Skeletal muscle satellite cell (primary cell): ENCODE results near the gene NXPH2.
"Not testable (repeated sequence)": the region's sequence is repeated elsewhere in the genome, so short reads cannot be mapped to it uniquely, and the experiment has no call there.

ENCODE experiments used
- H3K27me3 ChIP-seq: 2 replicates; pipeline ENCODE4 v1.7.0; 2013; ENCODE audit warnings: low read length; ENCODE audit not compliant: control insufficient read depth, insufficient read depth
- H3K36me3 ChIP-seq: 2 replicates; pipeline ENCODE4 v1.7.0; 2013; ENCODE audit warnings: mild to moderate bottlenecking, control low read depth, low read length; ENCODE audit not compliant: insufficient read depth
- H3K4me1 ChIP-seq: 2 replicates; pipeline ENCODE4 v1.7.0; 2013; ENCODE audit warnings: low read length; ENCODE audit not compliant: control insufficient read depth, insufficient read depth
- H3K4me2 ChIP-seq: 2 replicates; pipeline ENCODE4 v1.7.0; 2013; ENCODE audit warnings: mild to moderate bottlenecking, low read length
- H3K4me3 ChIP-seq: 2 replicates; pipeline ENCODE4 v1.7.0; 2013; ENCODE audit warnings: low read length
- H3K9ac ChIP-seq: 2 replicates; pipeline ENCODE4 v1.7.0; 2013; ENCODE audit warnings: mild to moderate bottlenecking, low read depth, low read length, moderate library complexity
- H3K9me3 ChIP-seq: replicated peaks from 2 replicates; pipeline ENCODE4 v1.7.0; 2013; ENCODE audit warnings: mild to moderate bottlenecking, control low read depth, low read length

Gene NXPH2

DNA sequence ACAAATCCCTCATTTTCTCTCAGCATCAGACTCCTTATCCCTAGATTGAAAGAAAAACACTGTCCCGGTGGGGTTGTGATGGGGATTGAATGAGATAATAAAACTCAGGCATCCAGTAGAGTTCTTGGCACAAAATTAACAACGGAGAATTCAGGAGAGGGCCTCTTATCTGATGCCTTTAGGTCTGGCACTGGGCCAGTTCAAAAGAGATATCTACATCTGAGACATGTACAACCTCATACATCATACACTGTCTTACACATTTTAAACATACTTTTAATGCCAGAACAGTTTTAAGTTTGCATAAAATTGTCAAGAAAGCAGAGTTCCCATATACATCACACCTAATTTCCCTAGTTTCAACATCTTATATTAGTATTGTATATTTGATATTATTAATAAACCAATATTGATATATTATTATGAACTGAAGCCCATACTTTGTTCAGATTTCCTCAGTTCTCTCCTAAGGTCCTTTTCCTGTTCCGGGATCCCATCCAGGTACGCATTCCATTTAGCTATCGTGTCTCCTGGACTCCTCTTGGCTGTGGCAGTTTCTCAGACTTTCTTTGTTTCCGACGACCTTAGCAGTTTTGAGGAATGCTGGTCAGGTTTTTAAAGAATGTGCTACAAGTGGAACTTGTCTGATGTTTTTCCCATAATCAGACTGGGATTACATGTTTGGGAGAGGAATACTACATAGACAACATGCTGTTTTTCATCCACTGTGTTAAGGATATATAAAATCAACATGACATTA lies 27.8 kb downstream of the NXPH2 start:
- Histone ChIP-seq H3K4me1 (no peaks in the 10 kb centered on the region), H3K9ac (no peak overlapping the region), H3K36me3 (no peaks in the 10 kb centered on the region), H3K4me2 (no peak overlapping the region), H3K27me3 (no peaks in the 10 kb centered on the region), H3K4me3 (no peak overlapping the region), H3K9me3 (no peaks in the 10 kb centered on the region)

DNA sequence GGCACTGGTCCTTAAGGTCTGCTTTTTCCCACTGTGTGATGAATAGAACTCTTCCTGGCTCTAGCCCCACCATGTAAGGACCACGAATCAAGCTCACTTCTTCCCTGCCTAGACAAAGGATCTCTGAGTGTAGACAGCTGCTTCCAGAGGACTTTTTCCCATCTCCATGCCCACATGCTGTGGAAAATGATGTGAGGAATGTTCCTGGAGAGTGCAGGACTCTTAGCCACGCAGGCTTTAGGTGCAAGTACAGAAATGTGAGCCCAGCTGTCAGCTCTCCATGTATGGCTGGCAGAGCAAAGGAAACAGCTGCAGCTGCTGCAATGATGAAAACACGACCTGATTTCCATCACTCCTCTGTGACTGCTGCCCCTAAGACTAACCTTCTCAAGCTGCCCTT lies 35.5 kb downstream of the NXPH2 start:
- no peaks in the 10 kb centered on the region for H3K9me3 ChIP-seq
- H3K36me3 ChIP-seq: no peaks in the 10 kb centered on the region
- no peak overlapping the region for H3K9ac ChIP-seq
- no peak overlapping the region for H3K4me3 ChIP-seq
- no peaks in the 10 kb centered on the region for H3K27me3 ChIP-seq
- no peaks in the 10 kb centered on the region for H3K4me1 ChIP-seq
- H3K4me2 ChIP-seq: no peak overlapping the region

DNA sequence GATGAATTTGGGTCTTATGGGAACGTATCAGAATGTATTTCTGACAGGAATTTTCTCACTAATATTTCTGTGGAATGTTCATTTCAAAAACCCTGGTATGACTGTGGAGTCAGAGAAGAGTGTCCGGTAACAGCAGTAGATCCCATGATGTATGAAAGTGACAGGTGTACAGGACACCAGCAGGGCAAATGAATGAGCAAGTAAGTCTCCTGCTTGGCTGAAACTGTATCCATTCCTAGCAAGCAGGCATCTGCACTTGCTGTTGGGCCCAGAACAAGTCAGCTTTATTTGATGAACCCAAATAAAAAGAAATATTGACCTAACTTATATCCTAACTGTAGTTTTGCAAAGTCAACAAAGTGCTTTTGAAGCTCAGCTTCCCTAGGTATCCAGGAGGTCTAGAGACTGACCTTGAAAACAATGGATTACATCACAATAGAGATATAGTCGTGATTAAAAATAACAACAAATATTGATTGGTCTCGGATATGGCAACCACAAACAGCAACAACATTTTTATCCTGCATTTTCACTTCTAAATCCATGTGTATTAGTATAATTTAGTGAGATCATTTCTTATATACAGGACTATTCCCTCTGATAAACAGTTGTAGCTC lies 37.6 kb downstream of the NXPH2 start:
- no peaks in the 10 kb centered on the region for H3K27me3 ChIP-seq
- H3K9me3 ChIP-seq: no peaks in the 10 kb centered on the region
- H3K9ac ChIP-seq: no peak overlapping the region
- no peak overlapping the region for H3K4me2 ChIP-seq
- H3K36me3 ChIP-seq: no peaks in the 10 kb centered on the region
- no peak overlapping the region for H3K4me3 ChIP-seq
- H3K4me1 ChIP-seq: no peaks in the 10 kb centered on the region

DNA sequence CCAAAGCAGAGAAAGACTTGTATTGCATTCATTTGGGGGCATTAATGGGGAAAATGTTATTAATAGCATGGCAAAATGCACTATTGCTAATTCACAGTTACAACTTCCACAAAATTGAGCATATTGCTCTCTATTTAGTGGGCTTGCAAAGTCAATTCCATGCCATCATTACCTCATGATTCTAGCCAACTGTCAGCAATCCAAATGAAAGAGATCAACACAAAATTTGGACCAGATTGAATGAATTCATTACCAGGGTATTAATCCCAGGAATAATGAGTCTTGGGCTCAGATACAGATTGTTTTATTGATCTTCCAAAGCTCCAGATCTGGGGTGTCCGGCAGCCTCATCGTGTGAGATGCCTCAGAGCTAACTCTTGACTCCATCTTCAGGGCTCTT lies 38.3 kb downstream of the NXPH2 start:
- H3K27me3 ChIP-seq: no peaks in the 10 kb centered on the region
- no peaks in the 10 kb centered on the region for H3K4me1 ChIP-seq
- no peaks in the 10 kb centered on the region for H3K36me3 ChIP-seq
- H3K4me2 ChIP-seq: no peak overlapping the region
- no peaks in the 10 kb centered on the region for H3K9me3 ChIP-seq
- H3K4me3 ChIP-seq: no peak overlapping the region
- no peak overlapping the region for H3K9ac ChIP-seq

DNA sequence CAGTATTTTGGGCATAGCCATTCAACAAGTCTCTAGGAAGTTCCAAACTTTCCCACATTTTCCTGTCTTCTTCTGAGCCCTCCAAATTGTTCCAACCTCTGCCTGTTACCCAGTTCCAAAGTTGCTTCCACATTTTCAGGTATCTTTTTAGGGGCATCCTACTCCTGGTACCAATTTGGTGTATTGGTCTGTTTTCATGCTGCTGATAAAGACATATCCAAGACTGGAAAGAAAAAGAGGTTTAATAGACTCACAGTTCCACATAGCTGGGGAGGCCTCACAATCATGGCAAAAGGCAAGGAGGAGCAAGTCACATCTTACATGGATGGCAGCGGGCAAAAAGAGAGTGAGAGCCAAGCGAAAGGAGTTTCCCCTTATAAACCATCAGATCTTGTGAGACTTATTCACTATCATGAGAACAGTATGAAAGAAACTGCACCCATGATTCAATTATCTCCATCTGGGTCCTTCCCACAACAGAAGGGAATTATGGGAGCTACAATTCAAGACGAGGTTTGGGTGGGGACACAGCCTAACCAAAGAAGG lies 43.1 kb downstream of the NXPH2 start:
- not testable (repeated sequence) for H3K27me3 ChIP-seq, H3K4me3 ChIP-seq, H3K9ac ChIP-seq, H3K36me3 ChIP-seq, H3K4me2 ChIP-seq, H3K4me1 ChIP-seq, H3K9me3 ChIP-seq

DNA sequence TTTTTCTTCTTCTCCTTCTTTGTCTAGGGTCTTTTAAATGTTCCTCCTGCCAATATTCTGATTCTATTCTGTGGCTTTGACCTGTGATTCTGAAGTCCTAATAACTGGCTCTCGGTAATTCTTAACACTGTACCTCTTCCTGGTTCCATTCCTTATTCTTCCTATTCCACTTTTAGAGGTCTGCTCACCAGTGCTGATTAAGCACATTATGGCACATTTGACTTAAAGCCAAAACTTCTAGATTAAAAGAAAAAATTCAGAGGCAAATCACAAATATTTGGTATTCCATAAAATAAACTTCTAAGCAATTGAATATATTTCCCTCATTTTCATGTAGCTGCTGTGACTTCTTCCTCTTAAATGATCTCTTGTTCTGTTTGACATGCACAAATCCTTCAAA lies 47.5 kb downstream of the NXPH2 start:
- Histone ChIP-seq H3K4me2 (no peak overlapping the region), H3K9ac (no peak overlapping the region), H3K27me3 (no peaks in the 10 kb centered on the region), H3K4me1 (no peaks in the 10 kb centered on the region), H3K4me3 (no peak overlapping the region), H3K9me3 (no peaks in the 10 kb centered on the region), H3K36me3 (no peaks in the 10 kb centered on the region)

DNA sequence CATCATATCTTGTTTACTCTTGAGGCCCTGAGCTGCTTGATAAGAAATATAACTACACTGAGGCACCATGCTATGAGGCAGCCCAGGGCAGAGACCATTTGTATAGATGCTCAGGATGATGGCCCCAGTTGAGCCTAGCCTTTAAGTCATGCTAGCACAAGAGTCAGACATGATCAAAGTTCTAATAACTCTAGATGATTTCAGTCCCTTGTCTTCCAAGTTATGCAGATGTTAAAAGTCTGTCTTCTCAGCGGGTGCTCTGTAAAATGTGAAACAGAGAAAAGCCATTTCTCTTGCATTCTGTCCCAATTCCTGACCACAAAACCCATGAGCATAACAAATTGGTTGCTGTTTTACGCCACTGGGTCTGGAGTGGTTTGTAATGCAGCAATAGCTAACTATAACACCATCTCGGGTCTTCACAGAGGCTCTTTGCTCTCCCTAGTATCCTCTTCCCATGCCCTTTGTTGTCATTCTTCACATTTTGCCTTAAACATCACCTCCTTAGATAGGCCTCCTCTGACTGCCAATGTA lies 49.6 kb downstream of the NXPH2 start:
- no peak overlapping the region for H3K4me3 ChIP-seq
- no peak overlapping the region for H3K4me2 ChIP-seq
- H3K27me3 ChIP-seq: no peaks in the 10 kb centered on the region
- H3K9ac ChIP-seq: no peak overlapping the region
- H3K4me1 ChIP-seq: no peaks in the 10 kb centered on the region
- no peaks in the 10 kb centered on the region for H3K9me3 ChIP-seq
- no peaks in the 10 kb centered on the region for H3K36me3 ChIP-seq

DNA sequence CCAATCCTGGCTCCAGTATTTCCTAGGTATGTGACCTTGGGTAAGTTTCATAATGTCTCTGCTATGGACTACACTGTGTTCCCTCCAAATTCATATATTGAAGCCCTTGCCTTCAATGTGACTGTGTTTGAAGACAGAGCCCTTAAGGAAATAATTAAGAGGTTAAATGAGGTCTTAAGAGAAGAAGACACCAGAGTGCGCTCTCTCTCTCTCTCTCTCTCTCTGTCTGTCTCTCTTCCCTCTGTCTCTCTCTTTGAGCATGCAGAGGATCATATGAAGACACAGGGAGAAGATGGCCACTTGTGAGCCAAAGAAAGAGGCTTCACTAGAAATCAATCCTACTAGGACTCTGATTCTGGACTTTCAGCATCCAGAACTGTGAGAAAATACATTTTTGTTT lies 52.2 kb downstream of the NXPH2 start:
- H3K9me3 ChIP-seq: no peaks in the 10 kb centered on the region
- H3K4me2 ChIP-seq: no peak overlapping the region
- no peaks in the 10 kb centered on the region for H3K4me1 ChIP-seq
- H3K27me3 ChIP-seq: no peaks in the 10 kb centered on the region
- H3K36me3 ChIP-seq: no peaks in the 10 kb centered on the region
- H3K4me3 ChIP-seq: no peak overlapping the region
- no peak overlapping the region for H3K9ac ChIP-seq

DNA sequence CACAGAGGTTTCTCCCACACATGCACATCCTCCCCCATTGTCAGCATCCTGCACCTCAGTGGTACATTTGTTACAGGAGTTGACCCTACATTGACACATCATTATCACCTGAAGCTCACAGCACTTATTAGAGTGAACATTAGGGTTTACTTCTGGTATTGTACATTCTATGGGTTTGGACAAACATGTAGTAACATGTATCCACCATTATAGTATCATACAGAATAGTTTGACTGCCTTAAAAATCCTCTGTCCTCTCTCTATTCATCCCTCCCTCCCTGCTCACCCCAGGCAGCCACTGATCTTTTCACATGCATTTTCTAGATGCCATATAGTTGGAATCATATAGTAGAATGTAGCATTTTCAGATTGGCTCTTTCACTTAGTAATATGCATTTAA lies 53.5 kb downstream of the NXPH2 start:
- no peak overlapping the region for H3K4me2 ChIP-seq

DNA sequence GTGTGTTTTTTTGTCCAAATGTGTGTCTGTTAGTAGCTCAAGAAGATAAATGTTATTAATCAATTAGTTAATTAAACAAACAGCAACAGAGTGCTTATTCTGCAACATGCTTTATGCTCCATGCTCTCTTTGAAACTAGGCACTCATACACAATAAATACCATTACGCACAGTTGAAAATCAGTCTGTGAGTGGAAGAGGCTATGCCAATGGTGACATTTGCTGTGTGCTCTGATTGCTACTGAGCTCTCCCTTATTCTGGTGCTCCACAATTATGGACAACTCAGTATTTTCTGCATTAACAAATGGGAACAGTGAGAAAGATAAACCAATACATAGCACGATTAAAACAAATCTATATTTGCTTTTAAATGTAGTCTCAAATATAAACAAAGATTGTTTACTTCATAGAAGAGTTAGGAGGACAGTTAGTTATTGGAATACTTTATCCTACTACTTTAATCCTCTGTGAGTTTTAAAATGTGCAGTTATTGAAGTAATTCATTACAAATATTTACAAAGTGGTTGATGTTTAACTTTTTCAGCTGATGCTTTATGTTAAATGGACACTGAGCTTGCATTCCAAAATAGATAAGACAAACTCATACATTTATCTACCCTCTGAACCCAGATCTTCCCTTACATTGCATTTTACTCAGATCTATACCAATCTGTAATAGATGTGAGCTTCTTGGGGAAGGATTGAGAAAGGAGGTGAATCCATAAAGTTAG lies 55.3 kb downstream of the NXPH2 start:
- H3K4me3 ChIP-seq: no peak overlapping the region
- no peak overlapping the region for H3K4me2 ChIP-seq
- no peaks in the 10 kb centered on the region for H3K27me3 ChIP-seq
- H3K36me3 ChIP-seq: no peaks in the 10 kb centered on the region
- H3K9ac ChIP-seq: no peak overlapping the region
- no peaks in the 10 kb centered on the region for H3K9me3 ChIP-seq
- no peaks in the 10 kb centered on the region for H3K4me1 ChIP-seq

More for the DNA sequence above, 53.5 kb downstream of the NXPH2 start:
- Histone ChIP-seq H3K4me1 (no peaks in the 10 kb centered on the region), H3K9me3 (no peaks in the 10 kb centered on the region), H3K4me3 (no peak overlapping the region), H3K27me3 (no peaks in the 10 kb centered on the region), H3K9ac (no peak overlapping the region), H3K36me3 (no peaks in the 10 kb centered on the region)

DNA sequence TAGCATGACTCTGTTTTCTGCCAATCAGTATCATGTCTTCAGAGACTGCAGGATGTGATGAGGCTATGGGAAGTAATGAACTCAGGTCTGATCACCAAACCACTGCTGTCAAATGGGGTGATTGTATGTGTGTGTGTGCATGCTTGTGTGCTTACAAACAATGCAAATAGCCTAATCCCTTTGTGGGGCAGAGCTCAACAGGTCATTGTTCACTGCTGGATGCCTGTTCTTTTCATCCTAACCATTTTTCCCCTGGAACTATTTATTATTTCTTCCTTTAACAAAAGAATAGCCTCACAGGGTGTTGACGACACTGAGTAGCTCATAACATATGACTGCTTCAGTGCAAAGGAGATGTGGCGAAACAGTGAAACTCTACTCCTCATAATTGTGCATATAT lies 55.9 kb downstream of the NXPH2 start:
- Histone ChIP-seq H3K36me3 (no peaks in the 10 kb centered on the region), H3K4me1 (no peaks in the 10 kb centered on the region), H3K4me3 (no peak overlapping the region), H3K4me2 (no peak overlapping the region), H3K9me3 (no peaks in the 10 kb centered on the region), H3K9ac (no peak overlapping the region), H3K27me3 (no peaks in the 10 kb centered on the region)
